Natural killer cell treated with Interleukin-12 subunit alpha and Interleukin-12 subunit beta and Interleukin-15 and Interleukin-18, amount 100 ng/mL, for 72 hours (primary cell): Measurements from ENCODE around the gene PRKN. TPM values are rescaled to one million over a fixed set of nuclear protein-coding genes. Genes with fewer than 3 reads are reported as not detected.

Experiments
- ATAC-seq, 2 donors: fragments of 150-1000 bp; cut with Tn5 transposase in 1 of 2; sonication (Bioruptor Pico), chemical (Tn5 transposase) in 1 of 2; 2 replicates each; pipeline ENCODE4 v1.10.0; 2021
- DNase-seq: peaks from one replicate; pipeline ENCODE4 v3.0.0; 2022; ENCODE audit warnings: low spot score
- H3K27ac Mint-ChIP-seq, 2 donors: 1 replicate in 1 of 2; 2 replicates in 1 of 2; pipeline ENCODE4 v1.8.0; 2022; ENCODE audit warnings: mixed read lengths in 2 of 2, mild to moderate bottlenecking in 1 of 2, moderate library complexity in 1 of 2
- H3K27me3 Mint-ChIP-seq, 2 donors: 1 replicate in 1 of 2; 2 replicates in 1 of 2; pipeline ENCODE4 v1.8.0; 2022; ENCODE audit warnings: mixed read lengths in 2 of 2
- H3K36me3 Mint-ChIP-seq: one replicate; pipeline ENCODE4 v1.8.0; 2022; ENCODE audit warnings: mixed read lengths
- H3K4me1 Mint-ChIP-seq, 2 donors: 1 replicate in 1 of 2; 2 replicates in 1 of 2; pipeline ENCODE4 v1.8.0; 2022; ENCODE audit warnings: low read depth in 2 of 2, mixed read lengths in 2 of 2, mild to moderate bottlenecking in 1 of 2
- H3K4me3 Mint-ChIP-seq: one replicate; pipeline ENCODE4 v1.8.0; 2022; ENCODE audit warnings: mixed read lengths
- H3K9me3 Mint-ChIP-seq: 2 replicates; pipeline ENCODE4 v1.8.0; 2022; ENCODE audit warnings: mixed read lengths
- total RNA-seq, 2 donors: library from RNA; stranded (reverse); gene quantifications; one replicate each; pipeline ENCODE4 v1.2.3, GENCODE V29; 2022

The PRKN gene
- total RNA-seq, 2 donors from 2014 or later, result not detected

- no peak for DNase-seq
- H3K27ac Mint-ChIP-seq, result no peak overlapping the region
- no peaks in the 10 kb centered on the region for H3K9me3 Mint-ChIP-seq
- H3K27me3 Mint-ChIP-seq, result no peaks in the 10 kb centered on the region
- no peaks in the 10 kb centered on the region for H3K36me3 Mint-ChIP-seq
- no peaks in the 10 kb centered on the region for H3K4me1 Mint-ChIP-seq
- H3K4me3 Mint-ChIP-seq, result no peak overlapping the region
- ATAC-seq, result no peak
These were observed 529.5 kb downstream of the PRKN start for GRCh38 chr6:162198076-162198475.

- Mint-ChIP-seq H3K9me3 (peaks cover 4% of the 10 kb centered on the region), H3K4me1 (no peaks in the 10 kb centered on the region), H3K4me3 (no peak overlapping the region), H3K27ac (no peak overlapping the region), H3K36me3 (no peaks in the 10 kb centered on the region), H3K27me3 (no peaks in the 10 kb centered on the region)
- no peak for DNase-seq
- no peak for ATAC-seq
These were observed 532.1 kb downstream of the PRKN start for GRCh38 chr6:162195441-162195840.

- ATAC-seq (no peak), DNase-seq (no peak)
- H3K36me3 Mint-ChIP-seq, result no peaks in the 10 kb centered on the region
- no peak overlapping the region for H3K27ac Mint-ChIP-seq
- peaks cover 7% of the 10 kb centered on the region for H3K9me3 Mint-ChIP-seq
- H3K4me3 Mint-ChIP-seq, result no peak overlapping the region
- no peaks in the 10 kb centered on the region for H3K27me3 Mint-ChIP-seq
- H3K4me1 Mint-ChIP-seq, result no peaks in the 10 kb centered on the region
These were observed 536.6 kb downstream of the PRKN start for GRCh38 chr6:162190981-162191380.

- no peaks in the 10 kb centered on the region for H3K4me1 Mint-ChIP-seq
- H3K9me3 Mint-ChIP-seq, result peaks cover 7% of the 10 kb centered on the region
- no peak overlapping the region for H3K27ac Mint-ChIP-seq
- no peak for DNase-seq
- no peak overlapping the region for H3K4me3 Mint-ChIP-seq
- no peaks in the 10 kb centered on the region for H3K36me3 Mint-ChIP-seq
- ATAC-seq, result no peak
- H3K27me3 Mint-ChIP-seq, result no peaks in the 10 kb centered on the region
These were observed 540.2 kb downstream of the PRKN start for GRCh38 chr6:162187168-162187935.

- Mint-ChIP-seq H3K4me1 (no peaks in the 10 kb centered on the region), H3K27ac (no peak overlapping the region), H3K36me3 (no peaks in the 10 kb centered on the region), H3K27me3 (no peaks in the 10 kb centered on the region), H3K4me3 (no peak overlapping the region), H3K9me3 (peaks cover 3% of the 10 kb centered on the region)
- no peak for ATAC-seq
- no peak for DNase-seq
These were observed 543.1 kb downstream of the PRKN start for GRCh38 chr6:162184465-162184864.

GRCh38 chr6:162181741-162182401 is 545.7 kb downstream of the PRKN start:
- ATAC-seq, result no peak
- Mint-ChIP-seq H3K27ac (no peak overlapping the region), H3K27me3 (no peaks in the 10 kb centered on the region)

GRCh38 chr6:162181111-162181510 is 546.5 kb downstream of the PRKN start:
- Mint-ChIP-seq H3K27me3 (no peaks in the 10 kb centered on the region), H3K9me3 (no peaks in the 10 kb centered on the region), H3K4me3 (no peak overlapping the region), H3K4me1 (no peaks in the 10 kb centered on the region), H3K27ac (no peak overlapping the region), H3K36me3 (no peaks in the 10 kb centered on the region)
- no peak for DNase-seq
- ATAC-seq, result no peak

More at GRCh38 chr6:162181741-162182401, 545.7 kb downstream of the PRKN start:
- Mint-ChIP-seq H3K36me3 (no peaks in the 10 kb centered on the region), H3K9me3 (no peaks in the 10 kb centered on the region), H3K4me1 (no peaks in the 10 kb centered on the region), H3K4me3 (no peak overlapping the region)
- DNase-seq, result no peak

- ATAC-seq, result no peak
- H3K27ac Mint-ChIP-seq, result no peak overlapping the region
- no peaks in the 10 kb centered on the region for H3K4me1 Mint-ChIP-seq
- no peaks in the 10 kb centered on the region for H3K9me3 Mint-ChIP-seq
- H3K27me3 Mint-ChIP-seq, result no peaks in the 10 kb centered on the region
- H3K36me3 Mint-ChIP-seq, result no peaks in the 10 kb centered on the region
- DNase-seq, result no peak
- no peak overlapping the region for H3K4me3 Mint-ChIP-seq
These were observed 548.2 kb downstream of the PRKN start for GRCh38 chr6:162179196-162179951.

GRCh38 chr6:162178666-162179065 is 548.9 kb downstream of the PRKN start:
- ATAC-seq (no peak), DNase-seq (no peak)
- H3K27me3 Mint-ChIP-seq, result no peaks in the 10 kb centered on the region
- H3K36me3 Mint-ChIP-seq, result no peaks in the 10 kb centered on the region
- no peak overlapping the region for H3K27ac Mint-ChIP-seq
- no peaks in the 10 kb centered on the region for H3K9me3 Mint-ChIP-seq
- H3K4me1 Mint-ChIP-seq, result no peaks in the 10 kb centered on the region
- H3K4me3 Mint-ChIP-seq, result no peak overlapping the region

GRCh38 chr6:162178266-162178665 is 549.3 kb downstream of the PRKN start:
- no peaks in the 10 kb centered on the region for H3K36me3 Mint-ChIP-seq
- no peaks in the 10 kb centered on the region for H3K27me3 Mint-ChIP-seq
- H3K4me3 Mint-ChIP-seq, result no peak overlapping the region
- no peaks in the 10 kb centered on the region for H3K9me3 Mint-ChIP-seq
- no peaks in the 10 kb centered on the region for H3K4me1 Mint-ChIP-seq
- ATAC-seq (no peak), DNase-seq (no peak)
- H3K27ac Mint-ChIP-seq, result no peak overlapping the region

- Mint-ChIP-seq H3K27ac (no peak overlapping the region), H3K4me1 (no peaks in the 10 kb centered on the region), H3K4me3 (no peak overlapping the region), H3K36me3 (no peaks in the 10 kb centered on the region), H3K27me3 (no peaks in the 10 kb centered on the region), H3K9me3 (no peaks in the 10 kb centered on the region)
- ATAC-seq (no peak), DNase-seq (no peak)
These were observed 549.8 kb downstream of the PRKN start for GRCh38 chr6:162177746-162178145.

GRCh38 chr6:162173466-162173865 is 554.1 kb downstream of the PRKN start:
- ATAC-seq, result no peak
- Mint-ChIP-seq H3K36me3 (no peaks in the 10 kb centered on the region), H3K9me3 (no peaks in the 10 kb centered on the region), H3K4me3 (no peak overlapping the region), H3K27ac (no peak overlapping the region), H3K4me1 (no peaks in the 10 kb centered on the region), H3K27me3 (no peaks in the 10 kb centered on the region)
- DNase-seq, result no peak

- Mint-ChIP-seq H3K27ac (no peak overlapping the region), H3K4me3 (no peak overlapping the region), H3K36me3 (no peaks in the 10 kb centered on the region), H3K27me3 (no peaks in the 10 kb centered on the region), H3K9me3 (no peaks in the 10 kb centered on the region), H3K4me1 (no peaks in the 10 kb centered on the region)
- ATAC-seq (no peak), DNase-seq (no peak)
These were observed 562.1 kb downstream of the PRKN start for GRCh38 chr6:162165479-162165878.
